WTC11 (cell line): Measurements from ENCODE around the gene ANKRD1. TPM values are rescaled to one million over a fixed set of nuclear protein-coding genes. Genes with fewer than 3 reads are reported as not detected.

Experiments
- ATAC-seq: fragments of 200-7000 bp; cut with Tn5 transposase; 2 replicates; pipeline ENCODE4 v1.10.0; 2021; ENCODE audit warnings: mild to moderate bottlenecking, moderate library complexity
- CTCF ChIA-PET: fragments of 300-600 bp; sonication (Branson Sonifier 250); formaldehyde crosslinking; loops from one replicate; lab custom pipeline; 2021; ENCODE audit warnings: antibody characterized with exemption; lab: Charles Lee
- POLR2A ChIA-PET: fragments of 350-600 bp; sonication (Branson Sonifier 250); formaldehyde crosslinking; loops from one replicate; lab custom pipeline; 2021; ENCODE audit warnings: antibody characterized with exemption; lab: Charles Lee
- DNase-seq: peaks from one replicate; pipeline ENCODE4 v3.0.0; 2021; ENCODE audit warnings: low spot score
- H3K27ac Mint-ChIP-seq: 2 replicates; pipeline ENCODE4 v1.8.0; 2021; ENCODE audit warnings: mixed read lengths
- H3K27me3 Mint-ChIP-seq: 2 replicates; pipeline ENCODE4 v1.8.0; 2021; ENCODE audit warnings: low read depth, mild to moderate bottlenecking, moderate library complexity, mixed read lengths
- H3K36me3 Mint-ChIP-seq: 2 replicates; pipeline ENCODE4 v1.8.0; 2021; ENCODE audit warnings: mixed read lengths
- H3K4me1 Mint-ChIP-seq: 2 replicates; pipeline ENCODE4 v1.8.0; 2022; ENCODE audit warnings: mixed read lengths
- H3K4me3 Mint-ChIP-seq: 2 replicates; pipeline ENCODE4 v1.8.0; 2021; ENCODE audit warnings: mild to moderate bottlenecking, moderate library complexity, mixed read lengths
- H3K9me3 Mint-ChIP-seq: 2 replicates; pipeline ENCODE4 v1.8.0; 2021; ENCODE audit warnings: mixed read lengths
- AFF4 ChIP-seq: sonication (generic); formaldehyde crosslinking; IDR thresholded peaks from 2 replicates; pipeline ENCODE4 v1.8.1; 2023; ENCODE audit warnings: mild to moderate bottlenecking, missing genetic modification reagents, borderline replicate concordance
- AR ChIP-seq: fragments of 250-450 bp; sonication (Bioruptor Pico); IDR thresholded peaks from 2 replicates; pipeline ENCODE4 v1.9.0; 2021; ENCODE audit warnings: mild to moderate bottlenecking
- ATF6 ChIP-seq: sonication (generic); formaldehyde crosslinking; IDR thresholded peaks from 2 replicates; pipeline ENCODE4 v1.8.1; 2023; ENCODE audit warnings: mild to moderate bottlenecking, missing genetic modification reagents
- E2F4 ChIP-seq: sonication (generic); formaldehyde crosslinking; IDR thresholded peaks from 2 replicates; pipeline ENCODE4 v1.8.1; 2022; ENCODE audit warnings: low read depth, mild to moderate bottlenecking, moderate library complexity, missing genetic modification reagents, borderline replicate concordance
- ESRRA ChIP-seq: sonication (generic); formaldehyde crosslinking; IDR thresholded peaks from 2 replicates; pipeline ENCODE4 v1.8.1; 2022; ENCODE audit warnings: mild to moderate bottlenecking, missing genetic modification reagents, borderline replicate concordance
- JAZF1 ChIP-seq: fragments of 250-450 bp; sonication (Bioruptor Pico); IDR thresholded peaks from 2 replicates; pipeline ENCODE4 v1.9.0; 2021; ENCODE audit warnings: moderate library complexity, mild to moderate bottlenecking, inconsistent platforms
- JUN ChIP-seq: sonication (generic); formaldehyde crosslinking; IDR thresholded peaks from 2 replicates; pipeline ENCODE4 v1.8.0; 2023; ENCODE audit warnings: mild to moderate bottlenecking, missing genetic modification reagents
- PRDM15 ChIP-seq: sonication (generic); formaldehyde crosslinking; IDR thresholded peaks from 2 replicates; pipeline ENCODE4 v1.8.0; 2022; ENCODE audit warnings: missing genetic modification reagents
- TCF7 ChIP-seq: sonication (generic); formaldehyde crosslinking; IDR thresholded peaks from 2 replicates; pipeline ENCODE4 v1.8.0; 2022; ENCODE audit warnings: mild to moderate bottlenecking, low read depth, missing genetic modification reagents, moderate library complexity
- USF1 ChIP-seq: sonication (generic); formaldehyde crosslinking; IDR thresholded peaks from 2 replicates; pipeline ENCODE4 v1.8.0; 2022; ENCODE audit warnings: mild to moderate bottlenecking, missing genetic modification reagents
- USF2 ChIP-seq: sonication (generic); formaldehyde crosslinking; IDR thresholded peaks from 2 replicates; pipeline ENCODE4 v1.8.1; 2023; ENCODE audit warnings: mild to moderate bottlenecking, missing genetic modification reagents, moderate library complexity
- ZBTB43 ChIP-seq: sonication (generic); formaldehyde crosslinking; IDR thresholded peaks from 2 replicates; pipeline ENCODE4 v1.8.1; 2023; ENCODE audit warnings: mild to moderate bottlenecking, missing genetic modification reagents
- ZNF396 ChIP-seq: fragments of 250-450 bp; sonication (Bioruptor Pico); IDR thresholded peaks from 2 replicates; pipeline ENCODE4 v1.8.0; 2021; ENCODE audit warnings: mild to moderate bottlenecking, moderate library complexity, borderline replicate concordance
- ZNF425 ChIP-seq: fragments of 250-450 bp; sonication (Bioruptor Pico); conservative IDR thresholded peaks from 2 replicates; pipeline ENCODE4 v1.9.0; 2021; ENCODE audit warnings: mild to moderate bottlenecking
- total RNA-seq: library from RNA; stranded (reverse); gene quantifications from 3 replicates; pipeline ENCODE4 v1.2.3, GENCODE V29; 2021

ANKRD1 gene
- total RNA-seq, 1 experiment from 2014 or later, result not detected

GRCh38 chr10:90925079-90926029, 4.5 kb upstream of the ANKRD1 start (continued):
- TF ChIP-seq JUN (CRISPR knock-in tag), result peak; percentile 75; the same call in 1 of the 2 replicates
- no peak for TF ChIP-seq PRDM15 (CRISPR knock-in tag)
- TF ChIP-seq ZNF396, result no peak
- no peak for TF ChIP-seq JAZF1 (CRISPR knock-in tag)
- TF ChIP-seq E2F4 (CRISPR knock-in tag), result no peak

GRCh38 chr10:90924552-90924951, 3.7 kb upstream of the ANKRD1 start:
- Mint-ChIP-seq H3K9me3 (no peaks in the 10 kb centered on the region), H3K27ac (no peak overlapping the region), H3K36me3 (no peaks in the 10 kb centered on the region), H3K4me1 (peaks cover 19% of the 10 kb centered on the region), H3K4me3 (no peak overlapping the region), H3K27me3 (peaks cover 100% of the 10 kb centered on the region)
- POLR2A ChIA-PET, result no interaction called here
- DNase-seq (no peak), ATAC-seq (no peak)
- CTCF ChIA-PET, result no interaction called here
- TF ChIP-seq ESRRA (no peak), TCF7 (CRISPR knock-in tag) (no peak), AFF4 (CRISPR knock-in tag) (no peak), USF2 (CRISPR knock-in tag) (no peak), USF1 (CRISPR knock-in tag) (no peak), ATF6 (no peak), ZNF425 (CRISPR knock-in tag) (no peak), AR (CRISPR knock-in tag) (no peak), ZBTB43 (CRISPR knock-in tag) (no peak)
